ENCODE measurements around the gene SGCA.

GRCh38 chr17:50161911-50162288, 3.9 kb upstream of the SGCA start:
- TF ChIP-seq CTCF (IDR thresholded peaks at IDR 0.05) (no peak), EP300 (IDR thresholded peaks at IDR 0.05) (no peak), POLR2A (IDR thresholded peaks at IDR 0.05; ENCODE audit: low read depth) (no peak)

Data from esophagus muscularis mucosa (tissue), 4 donors.